Ovary (tissue), 3 donors: Measurements from ENCODE around the gene SIT1.

Experiments
- EP300 ChIP-seq: sonication (generic); formaldehyde crosslinking; IDR thresholded peaks from one replicate; pipeline ENCODE4 v1.6.1; 2017; ENCODE audit warnings: antibody characterized with exemption
- TF ChIP-seq, protein P1 (sequence below), 3 donors: fragments of 450-650 bp in 2 of 3; fragments of 200-600 bp in 1 of 3; IDR thresholded peaks; one replicate each; pipeline versions ENCODE4 v1.5.1 to v1.8.0; 2016 to 2022; ENCODE audit warnings: antibody characterized with exemption in 3 of 3, mild to moderate bottlenecking in 1 of 3
- donor health status: DM: no; HTN: no; CAD: no.

DNA sequence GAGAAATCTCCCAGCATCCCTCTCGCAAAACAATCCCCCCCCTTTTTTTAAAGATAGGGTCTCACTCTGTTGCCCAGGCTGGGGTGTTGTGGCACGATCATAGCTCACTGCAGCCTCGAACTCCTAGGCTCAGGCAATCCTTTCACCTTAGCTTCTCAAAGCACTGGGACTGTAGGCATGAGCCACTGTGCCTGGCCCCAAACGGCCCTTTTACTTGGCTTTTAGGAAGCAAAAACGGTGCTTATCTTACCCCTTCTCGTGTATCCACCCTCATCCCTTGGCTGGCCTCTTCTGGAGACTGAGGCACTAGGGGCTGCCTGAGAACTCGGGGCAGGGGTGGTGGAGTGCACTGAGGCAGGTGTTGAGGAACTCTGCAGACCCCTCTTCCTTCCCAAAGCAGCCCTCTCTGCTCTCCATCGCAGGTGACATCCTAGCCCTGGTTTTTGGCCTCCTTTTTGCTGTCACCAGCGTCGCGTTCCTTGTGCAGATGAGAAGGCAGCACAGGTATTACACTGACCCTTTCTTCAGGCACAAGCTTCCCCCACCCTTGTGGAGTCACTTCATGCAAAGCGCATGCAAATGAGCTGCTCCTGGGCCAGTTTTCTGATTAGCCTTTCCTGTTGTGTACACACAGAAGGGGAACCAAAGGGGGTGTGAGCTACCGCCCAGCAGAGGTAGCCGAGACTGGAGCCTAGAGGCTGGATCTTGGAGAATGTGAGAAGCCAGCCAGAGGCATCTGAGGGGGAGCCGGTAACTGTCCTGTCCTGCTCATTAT lies 29.8 kb upstream of the SIT1 start:
- TF ChIP-seq, protein P1, sequence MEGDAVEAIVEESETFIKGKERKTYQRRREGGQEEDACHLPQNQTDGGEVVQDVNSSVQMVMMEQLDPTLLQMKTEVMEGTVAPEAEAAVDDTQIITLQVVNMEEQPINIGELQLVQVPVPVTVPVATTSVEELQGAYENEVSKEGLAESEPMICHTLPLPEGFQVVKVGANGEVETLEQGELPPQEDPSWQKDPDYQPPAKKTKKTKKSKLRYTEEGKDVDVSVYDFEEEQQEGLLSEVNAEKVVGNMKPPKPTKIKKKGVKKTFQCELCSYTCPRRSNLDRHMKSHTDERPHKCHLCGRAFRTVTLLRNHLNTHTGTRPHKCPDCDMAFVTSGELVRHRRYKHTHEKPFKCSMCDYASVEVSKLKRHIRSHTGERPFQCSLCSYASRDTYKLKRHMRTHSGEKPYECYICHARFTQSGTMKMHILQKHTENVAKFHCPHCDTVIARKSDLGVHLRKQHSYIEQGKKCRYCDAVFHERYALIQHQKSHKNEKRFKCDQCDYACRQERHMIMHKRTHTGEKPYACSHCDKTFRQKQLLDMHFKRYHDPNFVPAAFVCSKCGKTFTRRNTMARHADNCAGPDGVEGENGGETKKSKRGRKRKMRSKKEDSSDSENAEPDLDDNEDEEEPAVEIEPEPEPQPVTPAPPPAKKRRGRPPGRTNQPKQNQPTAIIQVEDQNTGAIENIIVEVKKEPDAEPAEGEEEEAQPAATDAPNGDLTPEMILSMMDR (IDR thresholded peaks at IDR 0.05), result no peak
- TF ChIP-seq EP300, result no peak
